IPS-15b (cell line): ENCODE data around the gene TPSD1.
"Not testable (repeated sequence)": the region's sequence is repeated elsewhere in the genome, so short reads cannot be mapped to it uniquely, and the experiment has no call there.

Experiments used
- H3K27me3 ChIP-seq: one replicate; pipeline ENCODE4 v1.6.1; 2013; ENCODE audit warnings: low read length; ENCODE audit not compliant: control insufficient read depth, insufficient read depth
- H3K36me3 ChIP-seq: one replicate; pipeline ENCODE4 v1.6.1; 2013; ENCODE audit warnings: low read length; ENCODE audit not compliant: control insufficient read depth, insufficient read depth
- H3K4me1 ChIP-seq: one replicate; pipeline ENCODE4 v1.6.1; 2013; ENCODE audit warnings: mild to moderate bottlenecking, low read length; ENCODE audit not compliant: control insufficient read depth, insufficient read depth
- H3K4me3 ChIP-seq: one replicate; pipeline ENCODE4 v1.5.1; 2013; ENCODE audit warnings: low read depth, low read length
- H3K9ac ChIP-seq: one replicate; pipeline ENCODE4 v1.6.1; 2013; ENCODE audit warnings: low read depth, mild to moderate bottlenecking, low read length
- H3K9me3 ChIP-seq: one replicate; pipeline ENCODE4 v1.6.1; 2013; ENCODE audit warnings: mild to moderate bottlenecking, low read length; ENCODE audit not compliant: control insufficient read depth, insufficient read depth

Gene TPSD1

GRCh38 chr16:1222553-1223354, 33.1 kb upstream of the TPSD1 start:
- Histone ChIP-seq H3K4me1 (no peaks in the 10 kb centered on the region), H3K9ac (no peak overlapping the region), H3K9me3 (no peaks in the 10 kb centered on the region), H3K36me3 (peaks cover 35% of the 10 kb centered on the region), H3K4me3 (no peak overlapping the region), H3K27me3 (no peaks in the 10 kb centered on the region)

DNA sequence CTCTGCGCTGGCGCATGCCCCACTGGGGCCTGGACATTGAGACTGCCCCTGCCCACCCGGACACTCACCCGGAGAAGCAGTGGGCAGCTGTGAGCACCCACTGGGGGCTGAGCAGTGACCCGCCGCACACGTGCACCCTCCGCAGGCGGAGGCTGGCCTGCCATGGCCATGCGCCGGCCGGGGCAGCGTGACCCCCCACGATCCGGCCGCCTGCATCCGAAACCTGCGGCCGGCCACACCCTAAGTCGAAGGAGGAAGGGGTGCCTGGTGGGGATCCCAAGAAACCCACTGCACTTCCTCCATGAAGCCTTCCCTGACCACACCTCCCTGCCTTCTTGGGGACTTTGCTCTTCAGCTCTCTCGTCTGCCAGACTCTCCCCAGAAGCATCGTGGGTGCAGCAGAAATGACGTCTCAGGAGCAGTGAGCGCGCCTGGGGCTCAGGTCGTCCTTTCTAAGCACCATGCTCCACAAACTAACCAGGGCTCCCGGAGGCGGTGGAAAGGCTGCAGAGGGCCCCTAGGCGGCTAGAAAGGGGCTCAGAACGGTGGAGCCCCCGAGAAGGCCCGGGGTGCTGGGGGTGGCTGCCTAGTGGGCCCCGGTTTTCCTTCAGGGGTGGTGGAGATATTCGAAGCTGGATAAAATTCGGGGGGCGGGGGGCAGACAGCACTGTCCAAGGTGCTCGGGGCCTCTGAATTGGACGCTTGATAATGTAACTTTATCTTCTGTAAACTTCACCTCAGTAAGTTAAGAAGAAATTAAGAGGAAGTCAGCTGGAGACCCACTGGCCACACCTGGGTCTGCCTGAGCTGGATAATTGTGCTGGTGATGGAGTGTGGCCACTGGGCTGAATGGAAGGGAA, 32.3 kb upstream of the TPSD1 start:
- Histone ChIP-seq H3K4me1 (no peaks in the 10 kb centered on the region), H3K27me3 (no peaks in the 10 kb centered on the region), H3K4me3 (no peak overlapping the region), H3K36me3 (peaks cover 28% of the 10 kb centered on the region), H3K9ac (no peak overlapping the region), H3K9me3 (no peaks in the 10 kb centered on the region)

- Histone ChIP-seq H3K9ac (no peak overlapping the region), H3K4me3 (no peak overlapping the region), H3K36me3 (peaks cover 20% of the 10 kb centered on the region), H3K27me3 (no peaks in the 10 kb centered on the region), H3K9me3 (no peaks in the 10 kb centered on the region), H3K4me1 (no peaks in the 10 kb centered on the region)
Measured at GRCh38 chr16:1224558-1224957, 31.3 kb upstream of the TPSD1 start.

DNA sequence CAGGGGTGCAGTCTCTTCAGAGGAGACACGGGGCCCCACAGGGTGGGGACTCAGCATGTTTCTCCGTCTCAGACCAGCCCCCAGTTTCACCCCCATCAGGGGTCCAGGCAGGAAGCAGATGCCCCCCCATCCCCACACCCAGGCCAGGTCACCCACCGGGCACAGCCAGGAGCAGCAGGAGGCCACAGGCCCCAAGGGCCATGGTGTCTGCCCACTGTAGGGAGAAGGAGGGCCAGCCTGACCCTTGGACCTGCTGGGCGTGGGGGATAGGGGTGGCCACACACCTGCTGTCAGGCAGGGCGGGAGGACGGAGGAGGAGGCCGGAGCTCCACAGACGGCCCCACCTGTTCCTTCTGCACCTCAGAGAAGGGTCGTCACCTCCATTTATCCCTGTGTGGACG, 30.8 kb upstream of the TPSD1 start, which contains the start of gene TPSG1:
Gene TPSG1, minus strand, starts transcription at position 218 of the 401 bp plus-strand sequence. Its CDS starts 16 bp downstream, at position 202.
- Histone ChIP-seq H3K4me1 (no peaks in the 10 kb centered on the region), H3K4me3 (no peak within 1 kb of the TSS), H3K27me3 (no peaks in the 10 kb centered on the region), H3K9ac (no peak within 1 kb of the TSS), H3K9me3 (no peaks in the 10 kb centered on the region), H3K36me3 (peaks cover 17% of the 10 kb centered on the region)

DNA sequence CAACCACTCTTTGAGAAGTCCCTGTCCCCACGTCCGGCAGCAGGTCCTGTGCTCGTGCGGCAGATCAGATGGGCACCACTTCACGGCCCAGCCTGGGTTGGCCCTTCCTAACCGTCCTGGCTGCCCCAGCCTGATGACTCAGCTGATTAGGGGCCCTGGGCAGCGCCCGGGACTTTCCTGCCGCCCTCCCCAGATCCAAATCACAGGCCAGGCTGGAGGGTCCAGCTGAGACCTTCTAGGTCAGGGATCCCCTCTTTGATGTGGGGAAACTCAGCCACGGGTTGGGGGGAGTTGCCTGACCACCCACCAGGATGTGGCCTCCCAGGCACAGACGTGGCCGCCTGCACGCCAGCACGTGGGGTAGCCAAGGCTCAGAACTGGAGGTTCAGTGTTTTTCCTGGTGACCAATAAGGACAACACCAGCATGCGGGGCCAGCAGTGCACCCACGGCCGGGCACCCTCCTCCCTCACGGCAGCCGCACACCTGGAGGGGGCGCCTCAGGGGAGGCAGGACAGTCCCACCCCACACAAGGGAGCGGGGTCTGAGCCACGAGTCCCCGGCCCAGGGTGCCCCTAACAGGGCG, 30.0 kb upstream of the TPSD1 start:
- not testable (repeated sequence) for H3K9ac ChIP-seq, H3K9me3 ChIP-seq, H3K36me3 ChIP-seq, H3K27me3 ChIP-seq, H3K4me1 ChIP-seq, H3K4me3 ChIP-seq

DNA sequence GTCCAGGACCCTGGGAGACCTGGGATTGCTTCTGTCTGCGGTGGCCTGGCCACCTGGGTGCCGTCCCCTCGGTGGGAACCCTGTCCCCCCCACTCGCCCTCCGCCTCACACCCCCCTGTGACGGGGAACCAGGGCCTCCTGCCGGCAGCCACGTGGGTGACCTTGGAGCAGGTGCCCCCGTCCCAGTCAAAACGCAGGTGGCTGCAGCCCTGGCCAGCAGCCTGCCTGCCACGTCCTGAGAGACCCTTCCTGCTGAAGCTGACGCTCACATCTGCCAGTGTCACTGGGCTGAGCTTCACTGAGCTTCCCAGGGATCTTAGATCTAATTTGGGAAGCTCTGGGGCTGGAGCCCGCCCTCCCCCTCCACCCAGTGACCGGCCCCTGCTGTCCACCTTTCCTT, 29.2 kb upstream of the TPSD1 start:
- H3K4me3 ChIP-seq, H3K36me3 ChIP-seq: not testable (repeated sequence)

GRCh38 chr16:1228227-1228626, 27.6 kb upstream of the TPSD1 start:
- H3K36me3 ChIP-seq, H3K27me3 ChIP-seq, H3K4me3 ChIP-seq, H3K4me1 ChIP-seq, H3K9me3 ChIP-seq, H3K9ac ChIP-seq: not testable (repeated sequence)

More for the DNA sequence above, 29.2 kb upstream of the TPSD1 start:
- not testable (repeated sequence) for H3K9ac ChIP-seq, H3K27me3 ChIP-seq, H3K4me1 ChIP-seq, H3K9me3 ChIP-seq

GRCh38 chr16:1229476-1229875, 26.4 kb upstream of the TPSD1 start:
- not testable (repeated sequence) for H3K4me1 ChIP-seq, H3K36me3 ChIP-seq, H3K4me3 ChIP-seq, H3K9ac ChIP-seq, H3K9me3 ChIP-seq, H3K27me3 ChIP-seq

GRCh38 chr16:1230084-1230470, 25.8 kb upstream of the TPSD1 start, which contains the start of gene TPSB2:
Gene TPSB2 (minus strand): TSS chr16:1230184. CDS start chr16:1229951, 233 bp downstream.
- H3K27me3 ChIP-seq, H3K36me3 ChIP-seq, H3K9ac ChIP-seq, H3K4me1 ChIP-seq, H3K4me3 ChIP-seq, H3K9me3 ChIP-seq: not testable (repeated sequence)

DNA sequence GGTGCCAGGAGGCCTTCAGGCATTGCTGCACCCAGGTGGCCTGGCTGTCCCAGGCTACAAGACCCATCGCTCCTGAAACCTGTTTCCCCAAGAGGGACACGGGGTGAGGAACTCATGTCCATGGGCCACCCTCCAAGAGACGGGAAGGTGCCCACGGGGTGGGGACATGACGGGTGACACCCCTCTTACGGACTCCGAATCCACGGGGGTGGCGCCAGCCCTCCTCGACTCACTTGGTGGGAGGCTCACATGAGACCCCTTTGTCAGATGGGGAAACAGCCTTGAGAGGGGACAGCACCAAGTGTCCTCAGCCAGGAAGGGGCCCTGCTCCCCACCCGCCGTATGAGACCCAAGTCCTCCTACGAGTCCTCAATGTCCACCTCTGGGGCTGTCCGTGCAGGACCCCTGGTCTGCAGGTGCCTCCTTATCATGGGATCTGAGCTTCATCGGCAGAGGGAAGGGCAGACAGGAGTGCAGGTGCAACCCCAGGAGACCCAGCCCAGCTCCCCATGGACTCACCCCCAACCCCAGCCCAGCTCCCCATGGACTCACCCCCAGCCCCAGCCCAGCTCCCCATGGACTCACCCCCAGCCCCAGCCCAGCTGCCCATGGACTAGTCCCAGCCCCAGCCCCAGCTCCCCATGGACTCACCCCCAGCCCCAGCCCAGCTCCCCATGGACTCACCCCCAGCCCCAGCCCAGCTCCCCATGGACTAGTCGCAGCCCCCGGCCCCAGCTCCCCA, 25.2 kb upstream of the TPSD1 start:
- H3K4me3 ChIP-seq, H3K9ac ChIP-seq, H3K27me3 ChIP-seq, H3K36me3 ChIP-seq, H3K4me1 ChIP-seq, H3K9me3 ChIP-seq: not testable (repeated sequence)

DNA sequence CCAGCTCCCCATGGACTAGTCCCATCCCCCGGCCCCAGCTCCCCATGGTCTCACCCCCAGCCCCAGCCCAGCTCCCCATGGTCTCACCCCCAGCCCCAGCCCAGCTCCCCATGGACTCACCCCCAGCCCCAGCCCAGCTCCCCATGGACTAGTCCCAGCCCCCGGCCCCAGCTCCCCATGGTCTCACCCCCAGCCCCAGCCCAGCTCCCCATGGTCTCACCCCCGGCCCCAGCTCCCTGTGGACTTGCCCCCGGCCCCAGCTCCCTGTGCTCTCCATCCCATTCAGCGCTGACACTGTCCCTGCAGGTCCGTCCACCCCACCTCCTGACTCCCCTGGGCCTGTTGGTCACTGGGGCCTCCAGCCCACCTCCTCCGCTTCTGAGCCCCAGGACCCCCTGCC, 24.6 kb upstream of the TPSD1 start:
- H3K36me3 ChIP-seq, H3K4me1 ChIP-seq, H3K9me3 ChIP-seq, H3K27me3 ChIP-seq, H3K4me3 ChIP-seq, H3K9ac ChIP-seq: not testable (repeated sequence)
